Neuronal stem cell (in vitro differentiated cells): ENCODE data around the gene ACVR1C.
"Not testable (repeated sequence)": the region's sequence is repeated elsewhere in the genome, so short reads cannot be mapped to it uniquely, and the experiment has no call there.

ENCODE experiments used
- DNase-seq: peaks from one replicate; pipeline ENCODE4 v3.0.0-alpha.2; 2013; ENCODE audit warnings: low spot score
- H2AFZ ChIP-seq: one replicate; pipeline ENCODE4 v1.6.1; 2013; ENCODE audit warnings: mild to moderate bottlenecking, low read length, inconsistent platforms
- H2AK5ac ChIP-seq: 2 replicates; pipeline ENCODE4 v1.6.1; 2013; ENCODE audit warnings: low read depth, mild to moderate bottlenecking, inconsistent platforms, low read length, moderate library complexity, mixed read lengths
- H2BK120ac ChIP-seq: 2 replicates; pipeline ENCODE4 v1.6.1; 2013; ENCODE audit warnings: low read depth, mild to moderate bottlenecking, inconsistent platforms, low read length, moderate library complexity, mixed read lengths
- H2BK12ac ChIP-seq: one replicate; pipeline ENCODE4 v1.6.1; 2013; ENCODE audit warnings: low read length, inconsistent platforms
- H2BK15ac ChIP-seq: 2 replicates; pipeline ENCODE4 v1.6.1; 2013; ENCODE audit warnings: mild to moderate bottlenecking, low read length, inconsistent platforms, mixed read lengths
- H2BK5ac ChIP-seq: one replicate; pipeline ENCODE4 v1.6.1; 2013; ENCODE audit warnings: inconsistent platforms, mild to moderate bottlenecking, low read length, moderate library complexity
- H3K14ac ChIP-seq: one replicate; pipeline ENCODE4 v1.6.1; 2013; ENCODE audit warnings: low read length, inconsistent platforms
- H3K18ac ChIP-seq: 2 replicates; pipeline ENCODE4 v1.6.1; 2013; ENCODE audit warnings: low read length, inconsistent platforms
- H3K23ac ChIP-seq: 2 replicates; pipeline ENCODE4 v1.6.1; 2013; ENCODE audit warnings: low read depth, mild to moderate bottlenecking, mixed read lengths, low read length, inconsistent platforms; ENCODE audit not compliant: poor library complexity
- H3K27ac ChIP-seq: replicated peaks from 3 replicates; pipeline ENCODE4 v1.5.1; 2013; ENCODE audit warnings: low read length, inconsistent platforms
- H3K27me3 ChIP-seq, 3 experiments: 2 replicates each; pipeline ENCODE4 v1.6.1; 2013; ENCODE audit warnings: low read length in 3 of 3, mild to moderate bottlenecking in 2 of 3, inconsistent platforms in 1 of 3, low read depth in 1 of 3, mixed read lengths in 1 of 3, moderate library complexity in 1 of 3; ENCODE audit not compliant: control insufficient read depth in 3 of 3, insufficient read depth in 3 of 3
- H3K36me3 ChIP-seq, 2 donors: replicated peaks in 1 of 2; 2 replicates each; pipeline ENCODE4 v1.6.1; 2013; ENCODE audit warnings: low read length in 2 of 2; ENCODE audit not compliant: control insufficient read depth in 2 of 2, insufficient read depth in 2 of 2
- H3K4ac ChIP-seq: 2 replicates; pipeline ENCODE4 v1.6.1; 2013; ENCODE audit warnings: inconsistent platforms, mild to moderate bottlenecking, low read length, moderate library complexity
- H3K4me1 ChIP-seq, 2 donors: 1 replicate in 1 of 2; 2 replicates in 1 of 2; pipeline ENCODE4 v1.6.1; 2013; ENCODE audit warnings: low read length in 2 of 2, low read depth in 1 of 2; ENCODE audit not compliant: control insufficient read depth in 2 of 2, insufficient read depth in 1 of 2
- H3K4me2 ChIP-seq: one replicate; pipeline ENCODE4 v1.6.1; 2013; ENCODE audit warnings: mild to moderate bottlenecking, low read length, inconsistent platforms; ENCODE audit not compliant: insufficient read depth, poor library complexity, severe bottlenecking
- H3K4me3 ChIP-seq, 2 donors: 2 replicates each; pipeline ENCODE4 v1.5.1; 2013; ENCODE audit warnings: low read length in 2 of 2, mild to moderate bottlenecking in 2 of 2, inconsistent platforms in 1 of 2, moderate library complexity in 1 of 2
- H3K79me1 ChIP-seq: one replicate; pipeline ENCODE4 v1.6.1; 2013; ENCODE audit warnings: low read depth, mild to moderate bottlenecking, inconsistent platforms, low read length, moderate library complexity
- H3K9ac ChIP-seq: one replicate; pipeline ENCODE4 v1.6.1; 2013; ENCODE audit warnings: mild to moderate bottlenecking, low read depth, low read length, inconsistent platforms; ENCODE audit not compliant: poor library complexity
- H3K9me3 ChIP-seq, 2 donors: replicated peaks in 1 of 2; 2 replicates each; pipeline versions ENCODE3 to v1.6.1; 2013; ENCODE audit warnings: low read length in 2 of 2, mild to moderate bottlenecking in 2 of 2, inconsistent platforms in 1 of 2, low read depth in 1 of 2, mixed read lengths in 1 of 2, moderate library complexity in 1 of 2; ENCODE audit not compliant: control insufficient read depth in 2 of 2, insufficient read depth in 1 of 2
- H4K8ac ChIP-seq: one replicate; pipeline ENCODE4 v1.6.1; 2013; ENCODE audit warnings: low read depth, mild to moderate bottlenecking, inconsistent platforms, low read length, moderate library complexity
- H4K91ac ChIP-seq: one replicate; pipeline ENCODE4 v1.6.1; 2013; ENCODE audit warnings: low read length, low read depth, mild to moderate bottlenecking, inconsistent platforms; ENCODE audit not compliant: poor library complexity
- WGBS, 2 donors: extraction: QIAGEN DNeasy Blood & Tissue Kit; methylation state at CpG; one replicate each; pipeline ENCODE4 v1.1.7; 2013; ENCODE audit warnings: missing lambda C conversion rate in 2 of 2, mixed read lengths in 1 of 2; ENCODE audit not compliant: insufficient read length in 2 of 2, insufficient replicate concordance in 1 of 2; ENCODE audit errors: extremely low coverage in 2 of 2; 5-methylcytosine and 5-hydroxymethylcytosine counted together

ACVR1C gene

GRCh38 chr2:157566623-157567022 is 62.0 kb downstream of the ACVR1C start:
- H2BK12ac ChIP-seq, H3K9ac ChIP-seq, H3K79me1 ChIP-seq, H4K8ac ChIP-seq, H3K18ac ChIP-seq, H2BK15ac ChIP-seq, H3K9me3 ChIP-seq, H3K4me3 ChIP-seq, H2AFZ ChIP-seq, H3K4me1 ChIP-seq, H3K14ac ChIP-seq, H3K36me3 ChIP-seq, H4K91ac ChIP-seq, H2BK5ac ChIP-seq, H3K27ac ChIP-seq, H3K23ac ChIP-seq, DNase-seq, H3K27me3 ChIP-seq, H3K4me2 ChIP-seq, H3K4ac ChIP-seq, H2AK5ac ChIP-seq, H2BK120ac ChIP-seq: not testable (repeated sequence)
- WGBS, 2 donors = no CpG with 5 or more reads among the region's 15 CpGs

GRCh38 chr2:157566113-157566512 is 62.6 kb downstream of the ACVR1C start:
- DNase-seq = not testable (repeated sequence)
- no CpG with 5 or more reads among the region's 10 CpGs for WGBS, 2 donors

GRCh38 chr2:157565550-157565949 is 63.1 kb downstream of the ACVR1C start:
- WGBS, 2 donors = no CpG with 5 or more reads among the region's 5 CpGs

More at GRCh38 chr2:157566113-157566512, 62.6 kb downstream of the ACVR1C start:
- not testable (repeated sequence) for H4K8ac ChIP-seq, H3K18ac ChIP-seq, H3K4ac ChIP-seq, H3K9ac ChIP-seq, H3K4me2 ChIP-seq, H3K79me1 ChIP-seq, H2AFZ ChIP-seq, H3K27me3 ChIP-seq, H3K4me3 ChIP-seq, H4K91ac ChIP-seq, H2BK15ac ChIP-seq, H2AK5ac ChIP-seq, H3K4me1 ChIP-seq, H2BK12ac ChIP-seq, H3K9me3 ChIP-seq, H3K14ac ChIP-seq, H2BK120ac ChIP-seq, H3K27ac ChIP-seq, H3K23ac ChIP-seq, H3K36me3 ChIP-seq, H2BK5ac ChIP-seq

GRCh38 chr2:157559890-157560289 is 68.8 kb downstream of the ACVR1C start:
- H3K14ac ChIP-seq = no peak overlapping the region
- no peak overlapping the region for H2BK5ac ChIP-seq
- no peak overlapping the region for H2BK15ac ChIP-seq
- no peak overlapping the region for H4K91ac ChIP-seq
- no peak overlapping the region for H2BK120ac ChIP-seq
- H3K4me1 ChIP-seq = peaks cover 0 to 3% of the 10 kb centered on the region in 2 donors
- no peak overlapping the region for H2BK12ac ChIP-seq
- H3K27me3 ChIP-seq = no peaks in the 10 kb centered on the region
- no peak overlapping the region for H3K18ac ChIP-seq
- H3K4me2 ChIP-seq = no peak overlapping the region
- no peak overlapping the region for H3K23ac ChIP-seq
- no peak for DNase-seq
- no peak overlapping the region for H3K4me3 ChIP-seq
- WGBS, 2 donors = no CpG with 5 or more reads among the region's 2 CpGs
- no peaks in the 10 kb centered on the region for H3K79me1 ChIP-seq
- H3K27ac ChIP-seq = no peak overlapping the region
- no peak overlapping the region for H2AFZ ChIP-seq
- H3K4ac ChIP-seq = no peak overlapping the region
- H3K9me3 ChIP-seq = no peaks in the 10 kb centered on the region
- H3K36me3 ChIP-seq = no peaks in the 10 kb centered on the region
- H2AK5ac ChIP-seq = no peak overlapping the region
- no peak overlapping the region for H3K9ac ChIP-seq
- H4K8ac ChIP-seq = no peak overlapping the region

More at GRCh38 chr2:157565550-157565949, 63.1 kb downstream of the ACVR1C start:
- no peaks in the 10 kb centered on the region for H3K36me3 ChIP-seq
- no peak overlapping the region for H3K4ac ChIP-seq
- H3K4me2 ChIP-seq = no peak overlapping the region
- no peak overlapping the region for H2AFZ ChIP-seq
- H3K9ac ChIP-seq = no peak overlapping the region
- no peak overlapping the region for H4K8ac ChIP-seq
- no peak overlapping the region for H3K27ac ChIP-seq
- H2AK5ac ChIP-seq = no peak overlapping the region
- no peaks in the 10 kb centered on the region for H3K27me3 ChIP-seq
- no peaks in the 10 kb centered on the region for H3K9me3 ChIP-seq
- H3K14ac ChIP-seq = no peak overlapping the region
- H2BK5ac ChIP-seq = no peak overlapping the region
- H2BK12ac ChIP-seq = no peak overlapping the region
- H3K4me3 ChIP-seq = no peak overlapping the region
- H3K79me1 ChIP-seq = no peaks in the 10 kb centered on the region
- no peak overlapping the region for H3K18ac ChIP-seq
- H2BK15ac ChIP-seq = no peak overlapping the region
- no peak overlapping the region for H4K91ac ChIP-seq
- DNase-seq = no peak
- no peak overlapping the region for H2BK120ac ChIP-seq
- H3K23ac ChIP-seq = no peak overlapping the region
- no peaks in the 10 kb centered on the region for H3K4me1 ChIP-seq
